A673 (cell line): ENCODE data around the gene ZNF624. TPM values are rescaled to one million over a fixed set of nuclear protein-coding genes. Genes with fewer than 3 reads are reported as not detected.

Experiments used
- BruUV-seq: library from RNA; stranded (reverse); fragments of 400-500 nt; replicated peaks from 2 replicates; lab custom pipeline; 2021; lab: Mats Ljungman, UMichigan
- CTCF ChIA-PET: fragments of 300-600 bp; sonication (Branson Sonifier 250); formaldehyde crosslinking; loops from one replicate; lab custom pipeline; 2022; ENCODE audit warnings: antibody characterized with exemption; lab: Charles Lee
- POLR2A ChIA-PET: fragments of 300-600 bp; sonication (Branson Sonifier 250); formaldehyde crosslinking; loops from one replicate; lab custom pipeline; 2022; ENCODE audit warnings: antibody characterized with exemption; ENCODE audit not compliant: low non-redundant PET; lab: Charles Lee
- DNase-seq: peaks from one replicate; pipeline ENCODE4 v3.0.0-alpha.2; 2015; ENCODE audit warnings: low spot score
- H3K27ac ChIP-seq: fragments of 200-600 bp; sonication (generic); 2 replicates; pipeline ENCODE4 v1.5.1; 2016; ENCODE audit warnings: mixed run types, low read depth, mild to moderate bottlenecking, mixed read lengths, antibody characterized with exemption, low read length; ENCODE audit not compliant: poor library complexity, severe bottlenecking
- H3K27me3 ChIP-seq: fragments of 200-600 bp; sonication (generic); replicated peaks from 2 replicates; pipeline ENCODE4 v1.6.1; 2017; ENCODE audit warnings: mixed run types, low read depth, mild to moderate bottlenecking, mixed read lengths, antibody characterized with exemption, low read length; ENCODE audit not compliant: insufficient read depth, poor library complexity
- H3K36me3 ChIP-seq: fragments of 200-600 bp; sonication (generic); 2 replicates; pipeline ENCODE4 v1.6.1; 2016; ENCODE audit warnings: mixed run types, mild to moderate bottlenecking, mixed read lengths, antibody characterized with exemption, low read length; ENCODE audit not compliant: insufficient read depth, poor library complexity, severe bottlenecking
- H3K4me1 ChIP-seq: fragments of 200-600 bp; sonication (generic); 2 replicates; pipeline ENCODE4 v1.6.1; 2017; ENCODE audit warnings: mixed run types, mild to moderate bottlenecking, mixed read lengths, antibody characterized with exemption, low read length; ENCODE audit not compliant: insufficient read depth, poor library complexity, severe bottlenecking
- H3K4me3 ChIP-seq: fragments of 200-600 bp; sonication (generic); 2 replicates; pipeline ENCODE4 v1.5.1; 2016; ENCODE audit warnings: low read depth, mixed run types, mild to moderate bottlenecking, mixed read lengths, low read length; ENCODE audit not compliant: poor library complexity, severe bottlenecking
- H3K9me3 ChIP-seq: fragments of 200-600 bp; sonication (generic); 2 replicates; pipeline ENCODE4 v1.6.1; 2016; ENCODE audit warnings: mixed run types, low read depth, mild to moderate bottlenecking, mixed read lengths, antibody characterized with exemption, low read length; ENCODE audit not compliant: poor library complexity, severe bottlenecking
- CTCF ChIP-seq: fragments of 300-800, 200-600 bp; sonication (generic); conservative IDR thresholded peaks from 2 replicates; pipeline ENCODE4 v1.5.1; 2017; ENCODE audit warnings: low read depth, mild to moderate bottlenecking, antibody characterized with exemption, low read length, moderate library complexity, mixed read lengths
- EZH2 ChIP-seq: fragments of 200-600 bp; sonication (generic); IDR thresholded peaks from 2 replicates; pipeline ENCODE4 v1.6.1; 2017; ENCODE audit warnings: borderline replicate concordance, low read depth, mild to moderate bottlenecking, mixed read lengths, antibody characterized with exemption, low read length; ENCODE audit not compliant: poor library complexity, severe bottlenecking
- intact Hi-C: fragments of 100-400 bp; cut with micrococcal nuclease; formaldehyde crosslinking; loops from one replicate; pipeline ENCODE4 v1.10.0; 2022; ENCODE audit not compliant: unreplicated experiment
- total RNA-seq: library from RNA; stranded (reverse); gene quantifications from 2 replicates; pipeline ENCODE4 v1.2.3, GENCODE V29; 2021

Gene ZNF624
- total RNA-seq, 1 experiment from 2014 or later: 9.2 TPM

GRCh38 chr17:16652252-16652651, 1.4 kb downstream of the ZNF624 start:
- DNase-seq: no peak
- Histone ChIP-seq H3K27ac (no peak overlapping the region), H3K27me3 (no peaks in the 10 kb centered on the region), H3K4me3 (peak overlapping the region; percentile 87), H3K36me3 (no peaks in the 10 kb centered on the region), H3K9me3 (no peaks in the 10 kb centered on the region), H3K4me1 (peaks cover 9% of the 10 kb centered on the region)
- BruUV-seq: no TSS peak
- ChIA-PET POLR2A (no interaction called here), CTCF (no interaction called here)
- intact Hi-C loops: no loop called here
- no peak for TF ChIP-seq CTCF
- no peak for TF ChIP-seq EZH2

GRCh38 chr17:16649585-16649984, 4.1 kb downstream of the ZNF624 start:
- Histone ChIP-seq H3K9me3 (no peaks in the 10 kb centered on the region), H3K36me3 (no peaks in the 10 kb centered on the region), H3K27ac (no peak overlapping the region), H3K4me1 (peaks cover 9% of the 10 kb centered on the region), H3K4me3 (no peak overlapping the region), H3K27me3 (no peaks in the 10 kb centered on the region)
- POLR2A ChIA-PET: no interaction called here
- CTCF ChIA-PET: no interaction called here
- no TSS peak for BruUV-seq
- intact Hi-C loops: no loop called here
- TF ChIP-seq CTCF (no peak), EZH2 (no peak)
- DNase-seq: no peak

GRCh38 chr17:16639438-16639837, 14.2 kb downstream of the ZNF624 start:
- Histone ChIP-seq H3K27me3 (no peaks in the 10 kb centered on the region), H3K36me3 (peaks cover 7% of the 10 kb centered on the region), H3K9me3 (peaks cover 28% of the 10 kb centered on the region), H3K4me3 (no peak overlapping the region), H3K27ac (no peak overlapping the region), H3K4me1 (no peaks in the 10 kb centered on the region)
- BruUV-seq: no TSS peak
- POLR2A ChIA-PET: no interaction called here
- no peak for TF ChIP-seq CTCF
- no peak for TF ChIP-seq EZH2
- no peak for DNase-seq
- CTCF ChIA-PET: no interaction called here
- intact Hi-C loops: no loop called here
